Measurements from ENCODE around the gene GTF2F1. TPM values are rescaled to one million over a fixed set of nuclear protein-coding genes. Genes with fewer than 3 reads are reported as not detected.
"Not testable (repeated sequence)": the region's sequence is repeated elsewhere in the genome, so short reads cannot be mapped to it uniquely, and the experiment has no call there.

GTF2F1 gene
- total and polyA plus RNA-seq, 4 donors: 7.4 to 24.4 (median 16.8) TPM

- no peak for TF ChIP-seq ZBTB33 (IDR thresholded peaks at IDR 0.05)
These were observed 10.1 kb upstream of the GTF2F1 start (continued) for GRCh38 chr19:6402837-6403608.

GRCh38 chr19:6402058-6402457 is 9.1 kb upstream of the GTF2F1 start:
- H3K4me3 ChIP-seq (ENCODE audit: low read depth in 1 of 3, low read length in 3 of 3): no peak overlapping the region
- no peaks in the 10 kb centered on the region for H3K27me3 ChIP-seq (ENCODE audit: control insufficient read depth in 4 of 4, insufficient read depth in 4 of 4, low read length in 3 of 4)
- no peaks in the 10 kb centered on the region for H3K9me3 ChIP-seq (ENCODE audit: control insufficient read depth in 4 of 4, low read length in 3 of 4)
- WGBS: 85% methylated on average over 10 of the region's 10 CpGs
- H3K36me3 ChIP-seq (ENCODE audit: control insufficient read depth in 4 of 4, insufficient read depth in 3 of 4, low read depth in 1 of 4, low read length in 3 of 4): no peaks in the 10 kb centered on the region
- H3K4me1 ChIP-seq (ENCODE audit: control insufficient read depth in 4 of 4, insufficient read depth in 4 of 4, low read length in 3 of 4): peaks cover 0 to 2% (median under 1%) of the 10 kb centered on the region in 4 donors
- H3K27ac ChIP-seq (ENCODE audit: low read depth in 1 of 2, low read length in 2 of 2): no peak overlapping the region
- DNase-seq (ENCODE audit: low spot score): no peak
- no peak overlapping the region for H3K9ac ChIP-seq (ENCODE audit: low read depth in 1 of 2, low read length in 2 of 2)
- TF ChIP-seq ATF3 (IDR thresholded peaks at IDR 0.05): no peak
- TF ChIP-seq GABPA (IDR thresholded peaks at IDR 0.05 in 1 of 2, conservative IDR thresholded peaks at IDR 0.05 in 1 of 2): no peak
- TF ChIP-seq RXRA (IDR thresholded peaks at IDR 0.05): no peak
- no peak for TF ChIP-seq ZBTB33 (IDR thresholded peaks at IDR 0.05)
- no peak for TF ChIP-seq FOXA1 (IDR thresholded peaks at IDR 0.05)
- TF ChIP-seq HNF4G (IDR thresholded peaks at IDR 0.05): no peak
- TF ChIP-seq JUND (IDR thresholded peaks at IDR 0.05): no peak
- TF ChIP-seq MAX (IDR thresholded peaks at IDR 0.05): no peak
- TF ChIP-seq HNF4A (conservative IDR thresholded peaks at IDR 0.05): no peak
- no peak for TF ChIP-seq NR2F2 (IDR thresholded peaks at IDR 0.05)
- no peak for TF ChIP-seq YY1 (IDR thresholded peaks at IDR 0.05)
- TF ChIP-seq FOXA2 (IDR thresholded peaks at IDR 0.05): no peak
- TF ChIP-seq REST (IDR thresholded peaks at IDR 0.05): no peak
- TF ChIP-seq TAF1 (conservative IDR thresholded peaks at IDR 0.05): no peak
- no peak for TF ChIP-seq EGR1 (IDR thresholded peaks at IDR 0.05; ENCODE audit: low read depth in 2 of 2)
- TF ChIP-seq SP1 (IDR thresholded peaks at IDR 0.05): no peak
- no peak for TF ChIP-seq RAD21 (IDR thresholded peaks at IDR 0.05)
- TF ChIP-seq CTCF (IDR thresholded peaks at IDR 0.05; ENCODE audit: low read depth, low read length, missing input control): no peak

- H3K36me3 ChIP-seq (ENCODE audit: control insufficient read depth in 4 of 4, insufficient read depth in 3 of 4, low read depth in 1 of 4, low read length in 3 of 4); H3K27me3 ChIP-seq (ENCODE audit: control insufficient read depth in 4 of 4, insufficient read depth in 4 of 4, low read length in 3 of 4); H3K9ac ChIP-seq (ENCODE audit: low read depth in 1 of 2, low read length in 2 of 2); H3K27ac ChIP-seq (ENCODE audit: low read depth in 1 of 2, low read length in 2 of 2); DNase-seq (ENCODE audit: low spot score); H3K4me3 ChIP-seq (ENCODE audit: low read depth in 1 of 3, low read length in 3 of 3); H3K4me1 ChIP-seq (ENCODE audit: control insufficient read depth in 4 of 4, insufficient read depth in 4 of 4, low read length in 3 of 4); H3K9me3 ChIP-seq (ENCODE audit: control insufficient read depth in 4 of 4, low read length in 3 of 4): not testable (repeated sequence)
- 95% methylated on average over 23 of the region's 23 CpGs for WGBS
These were observed 7.3 kb upstream of the GTF2F1 start for GRCh38 chr19:6400062-6400944.

Data from liver (tissue), 9 donors.